Astrocyte of the hippocampus (primary cell): Measurements from ENCODE around the gene GPR161.

Experiments used
- DNase-seq: peaks from one replicate; pipeline ENCODE4 v3.0.0; 2011; ENCODE audit warnings: low read depth, low spot score

GPR161 gene

GRCh38 chr1:168106274-168106673 is 30.5 kb downstream of the GPR161 start:
- DNase-seq = no peak

GRCh38 chr1:168105846-168106245 is 30.9 kb downstream of the GPR161 start:
- DNase-seq = no peak

- no peak for DNase-seq
Measured at GRCh38 chr1:168104535-168104934, 32.2 kb downstream of the GPR161 start.

GRCh38 chr1:168102487-168102886 is 34.2 kb downstream of the GPR161 start:
- DNase-seq = no peak

- DNase-seq = no peak
Measured at GRCh38 chr1:168101336-168101735, 35.4 kb downstream of the GPR161 start.

GRCh38 chr1:168100315-168101002 is 36.3 kb downstream of the GPR161 start:
- DNase-seq = peak; percentile 80

- DNase-seq = no peak
Measured at GRCh38 chr1:168099337-168099801, 37.4 kb downstream of the GPR161 start.

- no peak for DNase-seq
Measured at GRCh38 chr1:168098534-168099320, 38.0 kb downstream of the GPR161 start.

- DNase-seq = no peak
Measured at GRCh38 chr1:168097921-168098528, 38.7 kb downstream of the GPR161 start.

GRCh38 chr1:168096296-168097165 is 40.2 kb downstream of the GPR161 start:
- DNase-seq = no peak

- DNase-seq = no peak
Measured at GRCh38 chr1:168095476-168095875, 41.3 kb downstream of the GPR161 start.

- DNase-seq = no peak
Measured at GRCh38 chr1:168093616-168094015, 43.1 kb downstream of the GPR161 start.

GRCh38 chr1:168092566-168093355 is 44.0 kb downstream of the GPR161 start:
- DNase-seq = peak; percentile 38

- no peak for DNase-seq
Measured at GRCh38 chr1:168091720-168092550, 44.8 kb downstream of the GPR161 start.

GRCh38 chr1:168091063-168091462 is 45.7 kb downstream of the GPR161 start:
- no peak for DNase-seq

GRCh38 chr1:168090395-168090794 is 46.3 kb downstream of the GPR161 start:
- no peak for DNase-seq

GRCh38 chr1:168089979-168090337 is 46.8 kb downstream of the GPR161 start:
- DNase-seq = no peak

- no peak for DNase-seq
Measured at GRCh38 chr1:168089326-168089978, 47.3 kb downstream of the GPR161 start.

GRCh38 chr1:168088511-168089325 is 48.0 kb downstream of the GPR161 start:
- DNase-seq = no peak
